K562 (cell line): Measurements from ENCODE around the gene LRP1B.

Experiments used
- MAZ ChIP-seq, 2 experiments: fragments of 450-650 bp in 1 of 2; sonication (generic) in 1 of 2; formaldehyde crosslinking; IDR thresholded peaks in 1 of 2; conservative IDR thresholded peaks in 1 of 2; 2 replicates each; pipeline versions ENCODE4 v1.4.0 to v1.5.0; 2020; ENCODE audit warnings: mild to moderate bottlenecking in 1 of 2, missing genetic modification reagents in 1 of 2
- MYC ChIP-seq, 2 experiments: fragments of 250-450 bp in 1 of 2; sonication (Bioruptor Pico) in 1 of 2; IDR thresholded peaks; 2 replicates each; pipeline versions ENCODE4 v1.5.1 to v1.6.1; 2012 to 2021; ENCODE audit warnings: low read depth in 2 of 2, borderline replicate concordance in 1 of 2, improper control_type of control experiment in 1 of 2, low read length in 1 of 2, mild to moderate bottlenecking in 1 of 2, moderate library complexity in 1 of 2
- MYNN ChIP-seq, 2 experiments: sonication (generic); formaldehyde crosslinking in 1 of 2; IDR thresholded peaks; 2 replicates each; pipeline versions ENCODE4 v1.5.0 to v1.6.1; 2016 to 2020; ENCODE audit warnings: antibody characterized with exemption in 1 of 2, missing genetic modification reagents in 1 of 2
- RFX5 ChIP-seq: IDR thresholded peaks from 2 replicates; pipeline ENCODE4 v1.6.1; 2011; ENCODE audit warnings: low read depth, mild to moderate bottlenecking, improper control_type of control experiment, low read length
- SNIP1 ChIP-seq: fragments of 450-650 bp; IDR thresholded peaks from 2 replicates; pipeline ENCODE4 v1.7.1; 2017; ENCODE audit warnings: low read depth, mild to moderate bottlenecking
- TBP ChIP-seq: optimal IDR thresholded peaks from 2 replicates; pipeline ENCODE3; 2011; ENCODE audit warnings: low read depth, low read length, improper control_type of control experiment
- ZNF143 ChIP-seq: sonication (generic); formaldehyde crosslinking; IDR thresholded peaks from 2 replicates; pipeline ENCODE4 v1.9.0; 2022; ENCODE audit warnings: mild to moderate bottlenecking, missing genetic modification reagents
- TF ChIP-seq, protein P1 (sequence below): fragments of 450-650 bp; IDR thresholded peaks from 2 replicates; pipeline ENCODE4 v1.6.1; 2016
- TF ChIP-seq, protein P2 (sequence below): IDR thresholded peaks from 2 replicates; pipeline ENCODE4 v1.6.1; 2016; ENCODE audit warnings: missing genetic modification characterization, missing compliant biosample characterization

DNA sequence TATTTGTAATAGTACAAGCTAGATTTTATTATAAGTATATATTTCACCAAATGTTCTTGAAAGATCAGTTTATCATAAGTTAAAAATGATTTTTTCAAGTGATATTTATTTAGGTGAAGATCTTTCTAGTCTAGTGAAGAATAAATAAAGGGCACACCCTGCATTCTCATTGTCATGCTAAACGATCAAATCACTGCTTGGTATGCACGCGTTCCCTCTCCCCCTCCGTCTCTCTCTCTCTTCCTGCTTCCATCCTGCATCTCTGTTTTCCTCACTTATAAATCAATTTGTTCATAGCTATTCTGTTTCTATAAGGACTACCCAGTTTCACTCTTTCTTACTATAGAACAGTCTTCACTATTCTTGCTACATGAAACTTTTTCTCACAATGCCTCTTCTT, 1067.4 kb downstream of the LRP1B start:
- TF ChIP-seq, protein P1, sequence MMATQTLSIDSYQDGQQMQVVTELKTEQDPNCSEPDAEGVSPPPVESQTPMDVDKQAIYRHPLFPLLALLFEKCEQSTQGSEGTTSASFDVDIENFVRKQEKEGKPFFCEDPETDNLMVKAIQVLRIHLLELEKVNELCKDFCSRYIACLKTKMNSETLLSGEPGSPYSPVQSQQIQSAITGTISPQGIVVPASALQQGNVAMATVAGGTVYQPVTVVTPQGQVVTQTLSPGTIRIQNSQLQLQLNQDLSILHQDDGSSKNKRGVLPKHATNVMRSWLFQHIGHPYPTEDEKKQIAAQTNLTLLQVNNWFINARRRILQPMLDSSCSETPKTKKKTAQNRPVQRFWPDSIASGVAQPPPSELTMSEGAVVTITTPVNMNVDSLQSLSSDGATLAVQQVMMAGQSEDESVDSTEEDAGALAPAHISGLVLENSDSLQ, result no peak
- no peak for TF ChIP-seq RFX5
- TF ChIP-seq MAZ (CRISPR knock-in tag; conservative IDR thresholded peaks at IDR 0.05 in 1 of 2, IDR thresholded peaks at IDR 0.05 in 1 of 2), result no peak
- TF ChIP-seq SNIP1, result no peak
- TF ChIP-seq, protein P2, sequence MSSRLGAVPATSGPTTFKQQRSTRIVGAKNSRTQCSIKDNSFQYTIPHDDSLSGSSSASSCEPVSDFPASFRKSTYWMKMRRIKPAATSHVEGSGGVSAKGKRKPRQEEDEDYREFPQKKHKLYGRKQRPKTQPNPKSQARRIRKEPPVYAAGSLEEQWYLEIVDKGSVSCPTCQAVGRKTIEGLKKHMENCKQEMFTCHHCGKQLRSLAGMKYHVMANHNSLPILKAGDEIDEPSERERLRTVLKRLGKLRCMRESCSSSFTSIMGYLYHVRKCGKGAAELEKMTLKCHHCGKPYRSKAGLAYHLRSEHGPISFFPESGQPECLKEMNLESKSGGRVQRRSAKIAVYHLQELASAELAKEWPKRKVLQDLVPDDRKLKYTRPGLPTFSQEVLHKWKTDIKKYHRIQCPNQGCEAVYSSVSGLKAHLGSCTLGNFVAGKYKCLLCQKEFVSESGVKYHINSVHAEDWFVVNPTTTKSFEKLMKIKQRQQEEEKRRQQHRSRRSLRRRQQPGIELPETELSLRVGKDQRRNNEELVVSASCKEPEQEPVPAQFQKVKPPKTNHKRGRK (tag), result no peak
- TF ChIP-seq MYC (IDR thresholded peaks at IDR 0.05; ENCODE audit: low read depth, low read length), result no peak
- TF ChIP-seq MYC (CRISPR knock-in tag; IDR thresholded peaks at IDR 0.05; ENCODE audit: borderline replicate concordance, low read depth), result no peak
- TF ChIP-seq TBP, result no peak
- no peak for TF ChIP-seq MYNN (IDR thresholded peaks at IDR 0.05)
- TF ChIP-seq MYNN (CRISPR knock-in tag; IDR thresholded peaks at IDR 0.05), result no peak
- TF ChIP-seq ZNF143 (CRISPR knock-in tag), result no peak
